ENCODE measurements around the gene KRT85. TPM values are rescaled to one million over a fixed set of nuclear protein-coding genes. Genes with fewer than 3 reads are reported as not detected.

Gene KRT85
- total RNA-seq, 2 experiments from 2014 or later = not detected

DNA sequence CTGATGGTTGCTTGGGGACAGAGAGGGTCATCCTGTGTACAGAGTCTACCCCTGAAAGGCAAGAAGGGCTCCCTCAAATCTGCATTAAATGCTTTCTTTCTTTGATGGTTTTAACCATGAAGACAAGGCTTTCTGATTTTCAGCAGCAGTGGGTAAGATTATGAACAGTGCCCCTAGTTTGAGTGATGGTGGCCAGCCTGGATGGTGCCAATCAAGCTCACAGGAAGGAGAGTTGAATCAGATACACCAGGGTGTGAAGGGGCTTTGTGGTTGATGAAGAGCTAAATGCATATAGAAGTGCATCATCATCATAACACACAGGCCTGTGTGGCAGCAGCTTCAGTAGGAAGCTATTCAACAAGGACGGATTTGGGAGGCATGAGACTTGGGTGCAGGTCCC is 5.7 kb downstream of the KRT85 start:
- intact Hi-C loops (cut with DNase I, micrococcal nuclease) = no loop called here
- ATAC-seq (ENCODE audit: poor library complexity) = no peak
- no peak overlapping the region for H3K27ac Mint-ChIP-seq

GRCh38 chr12:52360663-52361271 is 6.5 kb downstream of the KRT85 start:
- CTCF ChIA-PET = no interaction called here
- POLR2A ChIA-PET = no interaction called here

More for the DNA sequence above, 5.7 kb downstream of the KRT85 start:
- H3K36me3 ChIP-seq (ENCODE audit: insufficient read depth, low read length) = no peaks in the 10 kb centered on the region
- no peaks in the 10 kb centered on the region for H3K27me3 Mint-ChIP-seq
- ChIA-PET POLR2A (interaction anchor here (1.1 kb wide), 1 partner anchor 13 kb away, joined by 3 read pairs; no protein-coding TSS in a partner anchor), CTCF (interaction anchor here (1.0 kb wide), 1 partner anchor 34 kb away, joined by 3 read pairs; no protein-coding TSS in a partner anchor)
- H3K4me3 ChIP-seq (ENCODE audit: low read length) = no peak overlapping the region
- H3K4me1 ChIP-seq (ENCODE audit: insufficient read depth, low read length) = peaks cover 17% of the 10 kb centered on the region
- no peaks in the 10 kb centered on the region for H3K27me3 ChIP-seq (ENCODE audit: control insufficient read depth in 1 of 2, insufficient read depth in 2 of 2, low read length in 2 of 2)
- TF ChIP-seq, protein P1, sequence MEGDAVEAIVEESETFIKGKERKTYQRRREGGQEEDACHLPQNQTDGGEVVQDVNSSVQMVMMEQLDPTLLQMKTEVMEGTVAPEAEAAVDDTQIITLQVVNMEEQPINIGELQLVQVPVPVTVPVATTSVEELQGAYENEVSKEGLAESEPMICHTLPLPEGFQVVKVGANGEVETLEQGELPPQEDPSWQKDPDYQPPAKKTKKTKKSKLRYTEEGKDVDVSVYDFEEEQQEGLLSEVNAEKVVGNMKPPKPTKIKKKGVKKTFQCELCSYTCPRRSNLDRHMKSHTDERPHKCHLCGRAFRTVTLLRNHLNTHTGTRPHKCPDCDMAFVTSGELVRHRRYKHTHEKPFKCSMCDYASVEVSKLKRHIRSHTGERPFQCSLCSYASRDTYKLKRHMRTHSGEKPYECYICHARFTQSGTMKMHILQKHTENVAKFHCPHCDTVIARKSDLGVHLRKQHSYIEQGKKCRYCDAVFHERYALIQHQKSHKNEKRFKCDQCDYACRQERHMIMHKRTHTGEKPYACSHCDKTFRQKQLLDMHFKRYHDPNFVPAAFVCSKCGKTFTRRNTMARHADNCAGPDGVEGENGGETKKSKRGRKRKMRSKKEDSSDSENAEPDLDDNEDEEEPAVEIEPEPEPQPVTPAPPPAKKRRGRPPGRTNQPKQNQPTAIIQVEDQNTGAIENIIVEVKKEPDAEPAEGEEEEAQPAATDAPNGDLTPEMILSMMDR (IDR thresholded peaks at IDR 0.05) = no peak
- peak in 2 of 14 experiments; percentile 2 to 29 for DNase-seq
- H3K9me3 Mint-ChIP-seq = no peaks in the 10 kb centered on the region
- no peaks in the 10 kb centered on the region for H3K9me3 ChIP-seq (ENCODE audit: control insufficient read depth in 1 of 2, insufficient read depth in 1 of 2, low read length in 2 of 2)
- H3K4me3 Mint-ChIP-seq = no peak overlapping the region
- no peaks in the 10 kb centered on the region for H3K36me3 Mint-ChIP-seq (ENCODE audit: low read depth)
- no peak overlapping the region for H3K27ac ChIP-seq (ENCODE audit: low read depth in 1 of 2, low read length in 2 of 2)
- H3K4me1 Mint-ChIP-seq (ENCODE audit: low read depth) = peaks cover 22% of the 10 kb centered on the region

DNA sequence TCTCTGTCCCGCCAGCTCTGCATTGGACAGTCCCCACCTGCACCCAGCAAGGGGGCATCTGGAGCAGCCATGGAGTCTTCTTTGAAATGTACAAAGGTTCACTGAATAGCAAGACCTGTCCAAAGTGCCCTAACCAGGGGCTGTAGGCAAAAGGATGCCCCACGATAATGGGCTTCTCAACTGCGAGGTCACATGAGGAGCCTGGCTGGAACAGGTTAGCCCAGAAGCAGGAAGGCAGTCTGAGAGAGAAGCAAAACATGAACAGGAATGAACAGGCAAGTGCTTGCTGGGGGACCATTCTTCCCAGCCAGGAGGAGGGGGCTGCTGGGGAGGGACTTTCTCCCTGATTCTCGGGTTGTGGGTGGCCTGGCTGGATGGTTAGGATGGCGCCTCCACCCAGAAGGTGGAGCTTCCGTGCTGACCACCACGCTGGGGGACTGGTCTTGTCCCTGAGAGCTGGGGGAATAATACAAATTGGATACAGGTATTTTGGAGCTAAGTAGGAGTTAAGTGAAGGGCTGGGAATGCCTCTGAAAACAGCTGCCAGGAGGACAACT is 7.1 kb downstream of the KRT85 start:
- H3K36me3 Mint-ChIP-seq (ENCODE audit: low read depth) = no peaks in the 10 kb centered on the region
- H3K27ac ChIP-seq (ENCODE audit: low read depth in 1 of 2, low read length in 2 of 2) = no peak overlapping the region
- H3K9me3 Mint-ChIP-seq = no peaks in the 10 kb centered on the region
- no peaks in the 10 kb centered on the region for H3K9me3 ChIP-seq (ENCODE audit: control insufficient read depth in 1 of 2, insufficient read depth in 1 of 2, low read length in 2 of 2)
- H3K36me3 ChIP-seq (ENCODE audit: insufficient read depth, low read length) = no peaks in the 10 kb centered on the region
- H3K27ac Mint-ChIP-seq = no peak overlapping the region
- H3K4me3 ChIP-seq (ENCODE audit: low read length) = no peak overlapping the region
- TF ChIP-seq, protein P1 (IDR thresholded peaks at IDR 0.05) = no peak
- ATAC-seq (ENCODE audit: poor library complexity) = no peak
- no peaks in the 10 kb centered on the region for H3K27me3 Mint-ChIP-seq
- peak in 1 of 14 experiments; percentile 25 for DNase-seq
- intact Hi-C loops (cut with DNase I, micrococcal nuclease) = no loop called here
- H3K4me1 ChIP-seq (ENCODE audit: insufficient read depth, low read length) = peaks cover 17% of the 10 kb centered on the region
- POLR2A ChIA-PET = no interaction called here
- no peak overlapping the region for H3K4me3 Mint-ChIP-seq
- CTCF ChIA-PET = no interaction called here
- H3K4me1 Mint-ChIP-seq (ENCODE audit: low read depth) = peaks cover 22% of the 10 kb centered on the region
- H3K27me3 ChIP-seq (ENCODE audit: control insufficient read depth in 1 of 2, insufficient read depth in 2 of 2, low read length in 2 of 2) = no peaks in the 10 kb centered on the region

More at GRCh38 chr12:52360663-52361271, 6.5 kb downstream of the KRT85 start:
- no peaks in the 10 kb centered on the region for H3K27me3 ChIP-seq (ENCODE audit: control insufficient read depth in 1 of 2, insufficient read depth in 2 of 2, low read length in 2 of 2)
- no peaks in the 10 kb centered on the region for H3K9me3 ChIP-seq (ENCODE audit: control insufficient read depth in 1 of 2, insufficient read depth in 1 of 2, low read length in 2 of 2)
- ATAC-seq (ENCODE audit: poor library complexity) = no peak
- no peak overlapping the region for H3K27ac ChIP-seq (ENCODE audit: low read depth in 1 of 2, low read length in 2 of 2)
- Mint-ChIP-seq H3K4me1 (ENCODE audit: low read depth) (peaks cover 22% of the 10 kb centered on the region), H3K36me3 (ENCODE audit: low read depth) (no peaks in the 10 kb centered on the region), H3K9me3 (no peaks in the 10 kb centered on the region), H3K27ac (no peak overlapping the region), H3K27me3 (no peaks in the 10 kb centered on the region), H3K4me3 (no peak overlapping the region)
- TF ChIP-seq, protein P1 (IDR thresholded peaks at IDR 0.05) = no peak
- no peaks in the 10 kb centered on the region for H3K36me3 ChIP-seq (ENCODE audit: insufficient read depth, low read length)
- H3K4me1 ChIP-seq (ENCODE audit: insufficient read depth, low read length) = peaks cover 17% of the 10 kb centered on the region
- intact Hi-C loops (cut with DNase I, micrococcal nuclease) = no loop called here
- no peak overlapping the region for H3K4me3 ChIP-seq (ENCODE audit: low read length)
- peak in 1 of 14 experiments; percentile 24 for DNase-seq
